K562 (cell line): ENCODE data around the gene ZNHIT3. TPM values are rescaled to one million over a fixed set of nuclear protein-coding genes. Genes with fewer than 3 reads are reported as not detected.
A peak's percentile ranks its signal among the peaks of the same experiment; 100 is the strongest.

Source experiments
- ARNT ChIP-seq, 2 experiments: fragments of 450-650 bp; IDR thresholded peaks; 2 replicates each; pipeline ENCODE4 v1.6.1; 2016; ENCODE audit warnings: mild to moderate bottlenecking in 1 of 2
- DMBX1 ChIP-seq: fragments of 250-450 bp; sonication (Bioruptor Pico); IDR thresholded peaks from 2 replicates; pipeline ENCODE4 v1.8.0; 2022; ENCODE audit warnings: inconsistent platforms, mild to moderate bottlenecking, moderate library complexity, borderline replicate concordance
- GABPB2 ChIP-seq: fragments of 250-450 bp; sonication (Bioruptor Pico); conservative IDR thresholded peaks from 2 replicates; pipeline ENCODE4 v1.5.1; 2021; ENCODE audit warnings: mild to moderate bottlenecking
- HMGN3 ChIP-seq: IDR thresholded peaks from 2 replicates; pipeline ENCODE4 v1.6.1; 2011; ENCODE audit warnings: borderline replicate concordance, low read depth, mild to moderate bottlenecking, mixed read lengths, low read length; ENCODE audit not compliant: insufficient read length; ENCODE audit errors: extremely low read depth
- HNRNPLL ChIP-seq: fragments of 200-400 bp; formaldehyde crosslinking; IDR thresholded peaks from 2 replicates; pipeline ENCODE4 v1.6.1; 2017; ENCODE audit warnings: low read length, low read depth, mild to moderate bottlenecking; ENCODE audit not compliant: poor library complexity, severe bottlenecking
- HSF4 ChIP-seq: fragments of 250-450 bp; sonication (Bioruptor Pico); IDR thresholded peaks from 2 replicates; pipeline ENCODE4 v2.1.2; 2022; ENCODE audit warnings: mild to moderate bottlenecking, moderate library complexity, borderline replicate concordance
- IRF9 ChIP-seq: fragments of 450-650 bp; IDR thresholded peaks from 2 replicates; pipeline ENCODE4 v1.6.1; 2016; ENCODE audit warnings: missing biosample characterization, missing genetic modification characterization
- NELFE ChIP-seq: IDR thresholded peaks from 2 replicates; pipeline ENCODE4 v1.6.1; 2011; ENCODE audit warnings: mild to moderate bottlenecking; ENCODE audit not compliant: insufficient read depth, insufficient read length
- NFYB ChIP-seq: IDR thresholded peaks from 2 replicates; pipeline ENCODE4 v1.6.1; 2011; ENCODE audit warnings: mild to moderate bottlenecking, moderate library complexity; ENCODE audit not compliant: insufficient read length; ENCODE audit errors: extremely low read depth
- NONO ChIP-seq, 2 experiments: fragments of 200-400 bp in 1 of 2; fragments of 450-650 bp in 1 of 2; formaldehyde crosslinking in 1 of 2; IDR thresholded peaks; 2 replicates each; pipeline ENCODE4 v1.6.1; 2017; ENCODE audit warnings: low read depth in 2 of 2, mild to moderate bottlenecking in 2 of 2, moderate library complexity in 2 of 2, low read length in 1 of 2
- SMAD3 ChIP-seq: fragments of 450-650 bp; formaldehyde crosslinking; conservative IDR thresholded peaks from 2 replicates; pipeline ENCODE4 v1.4.0; 2020; ENCODE audit warnings: mild to moderate bottlenecking
- TARDBP ChIP-seq: fragments of 450-650 bp; IDR thresholded peaks from 2 replicates; pipeline ENCODE4 v1.6.1; 2016
- TFAM ChIP-seq: fragments of 250-450 bp; sonication (Bioruptor Pico); conservative IDR thresholded peaks from 2 replicates; pipeline ENCODE4 v1.5.0; 2021; ENCODE audit warnings: mild to moderate bottlenecking, moderate library complexity
- TGIF2 ChIP-seq: sonication (generic); formaldehyde crosslinking; IDR thresholded peaks from 2 replicates; pipeline ENCODE4 v1.8.1; 2022; ENCODE audit warnings: mild to moderate bottlenecking, missing genetic modification reagents, moderate library complexity
- WHSC1 ChIP-seq: IDR thresholded peaks from one replicate; pipeline ENCODE4 v1.6.1; 2012; ENCODE audit warnings: low read length, control low read depth, inconsistent platforms
- XRCC3 ChIP-seq: fragments of 450-650 bp; IDR thresholded peaks from 2 replicates; pipeline ENCODE4 v1.6.1; 2017; ENCODE audit warnings: mild to moderate bottlenecking, moderate library complexity
- ZBTB8A ChIP-seq: fragments of 450-650 bp; IDR thresholded peaks from 2 replicates; pipeline ENCODE4 v1.6.1; 2018; ENCODE audit warnings: mild to moderate bottlenecking, moderate library complexity; ENCODE audit not compliant: partially characterized antibody
- ZFP1 ChIP-seq: fragments of 450-650 bp; formaldehyde crosslinking; IDR thresholded peaks from 2 replicates; pipeline ENCODE4 v1.4.0; 2020; ENCODE audit warnings: mild to moderate bottlenecking, mixed read lengths
- ZNF175 ChIP-seq: fragments of 200-800 bp; sonication (Bioruptor generic); IDR thresholded peaks from 2 replicates; pipeline ENCODE4 v1.6.1; 2016; ENCODE audit warnings: low read depth, mild to moderate bottlenecking, missing genetic modification characterization, missing compliant biosample characterization
- ZNF253 ChIP-seq: fragments of 250-450 bp; sonication (Bioruptor Pico); conservative IDR thresholded peaks from 2 replicates; pipeline ENCODE4 v1.6.1; 2021; ENCODE audit warnings: mild to moderate bottlenecking
- ZNF3 ChIP-seq: fragments of 250-450 bp; sonication (Bioruptor Pico); IDR thresholded peaks from 2 replicates; pipeline ENCODE4 v1.5.0; 2021; ENCODE audit warnings: mild to moderate bottlenecking, moderate library complexity
- ZNF707 ChIP-seq: fragments of 250-450 bp; sonication (Bioruptor Pico); conservative IDR thresholded peaks from 2 replicates; pipeline ENCODE4 v1.8.0; 2022; ENCODE audit warnings: inconsistent platforms, mild to moderate bottlenecking, moderate library complexity
- ZZZ3 ChIP-seq: fragments of 450-650 bp; IDR thresholded peaks from 2 replicates; pipeline ENCODE4 v1.6.1; 2016; ENCODE audit warnings: antibody characterized with exemption, mild to moderate bottlenecking, moderate library complexity
- polyA plus RNA-seq, 8 experiments: library from polyadenylated mRNA; depleted of rRNA in 4 of 8; stranded (reverse) in 5 of 8; unstranded in 3 of 8; fragments of >200 nt; fragmentation: Nextera tagmentation in 2 of 8; fragmentation: Illumina TruSeq in 1 of 8; extraction: Ambion mirVana in 2 of 8; extraction: Trizol in 1 of 8; gene quantifications; 2 replicates each; pipeline versions ENCODE4 v1.2.1 to v1.2.3, GENCODE V29; 2011 to 2014; ENCODE audit warnings: inconsistent platforms in 1 of 8, missing spikeins in 1 of 8
- total RNA-seq, 7 experiments: library from RNA; depleted of rRNA in 6 of 7; stranded (reverse); fragments of >200 nt in 6 of 7; fragmentation: Illumina TruSeq in 2 of 7; extraction: Trizol in 2 of 7; gene quantifications; 2 replicates each; pipeline versions ENCODE4 v1.2.1 to v1.2.3, GENCODE V29; 2011 to 2021; ENCODE audit warnings: low replicate concordance in 1 of 7
- TF ChIP-seq, protein P1 (sequence below): fragments of 450-650 bp; IDR thresholded peaks from one replicate; pipeline ENCODE4 v1.6.1; 2018; ENCODE audit warnings: mild to moderate bottlenecking, moderate library complexity; ENCODE audit not compliant: partially characterized antibody
- TF ChIP-seq, protein P2 (sequence below): fragments of 250-450 bp; sonication (Bioruptor Pico); IDR thresholded peaks from 2 replicates; pipeline ENCODE4 v1.8.0; 2022; ENCODE audit warnings: inconsistent platforms

Gene ZNHIT3
- total and polyA plus RNA-seq, 9 of the 15 experiments (the other 6 are each of a cell fraction or from before 2014, with no cell fraction given) = 45.0 to 300 (median 88.4) TPM

DNA sequence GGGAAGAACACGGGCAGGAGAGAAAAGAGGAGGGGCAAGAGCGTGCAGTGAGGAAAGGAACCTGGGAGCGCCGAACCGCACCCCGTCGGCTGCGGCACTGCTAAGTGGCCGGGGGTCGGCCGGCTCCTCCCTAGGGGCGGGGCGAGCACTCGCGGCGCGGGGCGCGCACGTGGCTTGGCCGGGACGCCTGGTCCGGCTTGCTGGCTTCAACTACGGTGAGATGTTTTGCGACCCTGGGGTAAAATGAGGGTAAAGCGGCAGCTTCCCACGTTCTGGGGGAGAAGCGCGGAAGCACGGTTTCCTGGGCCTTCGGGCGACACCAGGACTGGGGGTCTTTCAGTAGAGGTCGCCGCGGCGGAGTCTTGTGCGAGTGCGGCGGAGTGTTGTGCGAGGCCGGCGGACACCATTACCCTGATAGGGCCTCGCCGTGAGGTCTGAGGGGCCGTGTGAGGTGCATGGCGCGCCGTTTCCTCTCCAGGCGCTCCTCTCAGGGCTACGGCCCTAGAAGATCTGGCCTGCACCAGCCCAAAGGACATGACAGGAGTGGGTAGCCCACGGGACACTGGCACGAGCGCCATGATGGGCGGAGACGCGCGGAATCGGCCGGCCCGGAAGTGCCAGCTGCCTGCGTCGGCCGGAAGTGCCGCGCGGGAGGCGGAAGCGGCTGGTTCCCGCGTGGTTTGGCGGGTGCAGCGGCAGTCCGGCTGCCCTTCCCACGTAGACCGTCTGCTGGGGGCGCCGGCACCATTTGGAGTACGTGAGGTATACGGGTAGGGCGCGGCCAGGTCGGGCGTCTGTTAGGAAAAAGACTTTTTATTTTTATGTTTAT is 48.6 kb downstream of the ZNHIT3 start, which contains the start of the genes MYO19 and PIGW (continued):
- TF ChIP-seq WHSC1 = no peak
- peak; percentile 51 for TF ChIP-seq HMGN3
- TF ChIP-seq NFYB = no peak
- TF ChIP-seq ZNF253 (CRISPR knock-in tag) = no peak
- TF ChIP-seq IRF9 (tag) = no peak
- TF ChIP-seq, protein P1, sequence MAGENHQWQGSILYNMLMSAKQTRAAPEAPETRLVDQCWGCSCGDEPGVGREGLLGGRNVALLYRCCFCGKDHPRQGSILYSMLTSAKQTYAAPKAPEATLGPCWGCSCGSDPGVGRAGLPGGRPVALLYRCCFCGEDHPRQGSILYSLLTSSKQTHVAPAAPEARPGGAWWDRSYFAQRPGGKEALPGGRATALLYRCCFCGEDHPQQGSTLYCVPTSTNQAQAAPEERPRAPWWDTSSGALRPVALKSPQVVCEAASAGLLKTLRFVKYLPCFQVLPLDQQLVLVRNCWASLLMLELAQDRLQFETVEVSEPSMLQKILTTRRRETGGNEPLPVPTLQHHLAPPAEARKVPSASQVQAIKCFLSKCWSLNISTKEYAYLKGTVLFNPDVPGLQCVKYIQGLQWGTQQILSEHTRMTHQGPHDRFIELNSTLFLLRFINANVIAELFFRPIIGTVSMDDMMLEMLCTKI = no peak
- TF ChIP-seq ZNF707 (CRISPR knock-in tag) = no peak
- no peak for TF ChIP-seq SMAD3 (CRISPR knock-in tag)
- TF ChIP-seq XRCC3 = no peak
- no peak for TF ChIP-seq ARNT (IDR thresholded peaks at IDR 0.05)
- no peak for TF ChIP-seq ZZZ3
- TF ChIP-seq TGIF2 = no peak
- no peak for TF ChIP-seq NONO (IDR thresholded peaks at IDR 0.05; ENCODE audit: low read depth in 2 of 2, low read length in 1 of 2)
- TF ChIP-seq ZFP1 (CRISPR knock-in tag) = no peak
- TF ChIP-seq TFAM (CRISPR knock-in tag) = no peak
- peak; percentile 64 for TF ChIP-seq HNRNPLL
- no peak; the same call in 1 of the 2 replicates for TF ChIP-seq ZNF175 (CRISPR knock-in tag)
- TF ChIP-seq, protein P2, sequence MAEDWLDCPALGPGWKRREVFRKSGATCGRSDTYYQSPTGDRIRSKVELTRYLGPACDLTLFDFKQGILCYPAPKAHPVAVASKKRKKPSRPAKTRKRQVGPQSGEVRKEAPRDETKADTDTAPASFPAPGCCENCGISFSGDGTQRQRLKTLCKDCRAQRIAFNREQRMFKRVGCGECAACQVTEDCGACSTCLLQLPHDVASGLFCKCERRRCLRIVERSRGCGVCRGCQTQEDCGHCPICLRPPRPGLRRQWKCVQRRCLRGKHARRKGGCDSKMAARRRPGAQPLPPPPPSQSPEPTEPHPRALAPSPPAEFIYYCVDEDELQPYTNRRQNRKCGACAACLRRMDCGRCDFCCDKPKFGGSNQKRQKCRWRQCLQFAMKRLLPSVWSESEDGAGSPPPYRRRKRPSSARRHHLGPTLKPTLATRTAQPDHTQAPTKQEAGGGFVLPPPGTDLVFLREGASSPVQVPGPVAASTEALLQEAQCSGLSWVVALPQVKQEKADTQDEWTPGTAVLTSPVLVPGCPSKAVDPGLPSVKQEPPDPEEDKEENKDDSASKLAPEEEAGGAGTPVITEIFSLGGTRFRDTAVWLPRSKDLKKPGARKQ = no peak
- TF ChIP-seq ZBTB8A = no peak
- no peak; the same call in none of the 2 replicates for TF ChIP-seq DMBX1 (CRISPR knock-in tag)
- no peak for TF ChIP-seq ZNF3 (CRISPR knock-in tag)
- TF ChIP-seq NELFE = no peak
- TF ChIP-seq TARDBP = peak; percentile 85; the same call in 1 of the 2 replicates
- no peak for TF ChIP-seq GABPB2 (CRISPR knock-in tag)
- TF ChIP-seq HSF4 (CRISPR knock-in tag) = no peak
